VCaP (cell line): ENCODE data around the gene ZMYND8.

Experiments used
- H3K27ac ChIP-seq: fragments of 450-650 bp; 2 replicates; pipeline ENCODE4 v1.5.1; 2017
- CTCF ChIP-seq: fragments of 450-650 bp; conservative IDR thresholded peaks from 2 replicates; pipeline ENCODE4 v1.5.1; 2017; ENCODE audit warnings: mild to moderate bottlenecking, moderate library complexity

ZMYND8 gene

DNA sequence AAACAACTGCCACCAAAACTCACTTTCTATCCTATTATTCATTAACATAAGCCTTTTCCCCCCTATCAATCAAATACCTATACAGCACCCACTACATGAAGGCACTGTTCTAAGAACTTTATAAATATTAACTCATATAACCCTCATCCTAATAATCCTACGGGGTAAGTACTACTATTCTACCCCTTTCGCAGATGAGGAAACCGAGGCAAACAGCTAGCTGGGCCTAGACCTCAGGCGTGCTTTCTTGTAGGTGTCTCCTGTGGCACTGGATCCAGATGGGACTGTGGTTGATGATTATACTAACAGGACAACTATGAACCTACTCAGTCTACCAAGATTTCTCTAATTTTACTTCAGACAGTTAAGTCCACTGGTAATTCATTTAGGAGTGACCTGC is 131.6 kb downstream of the ZMYND8 start:
- TF ChIP-seq CTCF = no peak
- no peak overlapping the region for H3K27ac ChIP-seq

GRCh38 chr20:47224300-47224791 is 132.2 kb downstream of the ZMYND8 start:
- 0 out of 2 replicates have a peak overlapping the region, but pooled peaks have one; percentile 2 for H3K27ac ChIP-seq
- TF ChIP-seq CTCF = no peak

- 0 out of 2 replicates have a peak overlapping the region, but pooled peaks have one; percentile 2 for H3K27ac ChIP-seq
- TF ChIP-seq CTCF = no peak
Observed at GRCh38 chr20:47223896-47224295, 132.6 kb downstream of the ZMYND8 start.

DNA sequence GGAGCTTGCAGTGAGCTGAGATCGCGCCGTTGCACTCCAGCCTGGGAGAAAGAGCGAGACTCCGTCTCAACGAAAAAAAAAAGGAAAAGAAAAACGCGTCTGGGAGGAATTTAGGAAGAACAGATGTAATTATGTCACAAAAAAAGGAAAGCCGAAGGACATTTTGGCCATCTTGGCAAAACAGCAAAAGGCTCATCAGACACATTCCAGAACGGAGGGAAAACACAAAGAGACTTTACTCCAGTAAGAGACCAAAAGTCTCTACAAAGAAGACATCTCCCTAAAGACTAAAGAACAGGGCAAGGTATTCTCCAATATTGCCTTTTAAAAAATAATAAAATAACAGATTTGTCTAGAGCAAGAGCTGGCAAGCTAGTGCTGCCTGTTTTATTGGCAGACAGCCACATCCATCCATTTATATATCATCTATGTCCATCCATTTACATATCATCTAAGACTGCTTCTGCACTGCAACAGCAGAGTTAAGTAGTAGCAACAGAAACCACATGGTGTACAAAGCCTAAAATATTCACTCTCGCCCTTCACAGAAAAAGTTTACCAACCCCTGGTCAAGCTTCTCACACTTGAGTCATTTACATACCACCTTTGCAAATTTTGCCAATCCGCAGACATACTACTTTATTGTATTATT is 133.9 kb downstream of the ZMYND8 start:
- H3K27ac ChIP-seq = no peak overlapping the region
- TF ChIP-seq CTCF = no peak

- no peak overlapping the region for H3K27ac ChIP-seq
Observed at GRCh38 chr20:47221036-47221625, 135.4 kb downstream of the ZMYND8 start.

GRCh38 chr20:47220161-47220582 is 136.3 kb downstream of the ZMYND8 start:
- peak; percentile 80 for TF ChIP-seq CTCF
- no peak overlapping the region for H3K27ac ChIP-seq

More at GRCh38 chr20:47221036-47221625, 135.4 kb downstream of the ZMYND8 start:
- TF ChIP-seq CTCF = no peak

DNA sequence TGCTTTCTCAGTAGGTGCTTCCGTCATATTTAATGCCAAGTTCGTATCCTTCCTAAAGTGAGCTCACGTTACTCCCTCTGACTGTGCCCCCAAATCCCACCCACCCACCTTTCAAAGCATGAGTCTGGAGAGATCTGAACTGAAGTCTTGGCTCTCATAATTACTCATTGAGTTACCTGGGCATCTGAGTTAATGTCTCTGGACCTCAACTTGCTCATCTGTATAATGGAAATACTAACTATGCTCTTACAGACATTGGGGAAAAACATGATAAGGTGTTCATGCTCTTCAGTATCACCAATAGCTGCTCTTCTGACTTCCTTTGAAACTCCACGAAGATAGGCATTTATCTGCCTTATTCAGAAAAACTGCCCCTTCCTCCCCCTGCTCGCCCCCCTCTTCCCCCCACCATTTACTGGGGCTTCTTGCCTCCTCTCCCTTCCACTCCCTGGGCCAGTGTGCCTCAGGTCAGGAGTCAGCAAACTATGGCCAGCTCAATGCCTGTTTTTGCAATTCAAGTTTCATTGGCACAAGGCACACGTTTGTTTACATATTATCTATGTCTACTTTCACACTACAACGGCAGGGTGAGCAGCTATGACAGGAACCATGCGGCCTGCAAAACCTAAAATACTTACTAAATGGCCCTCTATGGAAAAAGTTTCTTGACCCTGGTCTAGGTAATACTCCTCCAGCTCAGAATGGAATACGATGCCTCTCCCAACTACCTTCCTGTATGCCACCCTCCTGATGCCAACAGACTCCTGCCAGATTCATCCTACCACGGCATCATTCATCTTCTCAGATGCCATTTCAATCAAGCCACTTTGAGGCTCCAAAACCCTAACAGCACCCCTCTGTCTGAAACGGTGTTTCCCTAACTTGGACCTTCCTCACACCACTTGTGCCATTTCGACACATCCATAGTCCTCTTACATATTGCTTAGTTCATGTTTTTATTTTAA is 138.7 kb downstream of the ZMYND8 start:
- TF ChIP-seq CTCF = no peak
- peak overlapping the region; percentile 28 for H3K27ac ChIP-seq
